Progenitor cell of endocrine pancreas (in vitro differentiated cells): Measurements from ENCODE around the gene ISLR2. TPM values are rescaled to one million over a fixed set of nuclear protein-coding genes. Genes with fewer than 3 reads are reported as not detected.

Experiments
- DNase-seq: peaks from one replicate; pipeline ENCODE4 v3.0.0; 2021; ENCODE audit warnings: low spot score; ENCODE audit not compliant: unreplicated experiment
- H3K27ac Mint-ChIP-seq: 2 replicates; pipeline ENCODE4 v1.8.0; 2021; ENCODE audit warnings: mild to moderate bottlenecking, moderate library complexity, mixed read lengths
- H3K27me3 Mint-ChIP-seq: 2 replicates; pipeline ENCODE4 v1.8.0; 2021; ENCODE audit warnings: mixed read lengths
- H3K36me3 Mint-ChIP-seq: 2 replicates; pipeline ENCODE4 v1.8.0; 2022; ENCODE audit warnings: mixed read lengths; ENCODE audit not compliant: insufficient read depth
- H3K4me1 Mint-ChIP-seq: 2 replicates; pipeline ENCODE4 v1.8.0; 2021; ENCODE audit warnings: low read depth, mixed read lengths
- H3K4me3 Mint-ChIP-seq: 2 replicates; pipeline ENCODE4 v1.8.0; 2021; ENCODE audit warnings: low read depth, mild to moderate bottlenecking, moderate library complexity, mixed read lengths
- H3K9me3 Mint-ChIP-seq: 2 replicates; pipeline ENCODE4 v1.8.0; 2021; ENCODE audit warnings: low read depth, mixed read lengths
- CTCF ChIP-seq: fragments of 200-600 bp; sonication (generic); IDR thresholded peaks from one replicate; pipeline ENCODE4 v1.5.0; 2021; ENCODE audit warnings: antibody characterized with exemption, mild to moderate bottlenecking; ENCODE audit not compliant: unreplicated experiment
- total RNA-seq: library from RNA; stranded (reverse); gene quantifications from 2 replicates; pipeline ENCODE4 v1.2.1, GENCODE V29; 2021

Gene ISLR2
- total RNA-seq, 1 donor from 2014 or later: 0.14 TPM

GRCh38 chr15:74127255-74127953 lies 3.0 kb upstream of the ISLR2 start:
- peak; percentile 95 for DNase-seq
- TF ChIP-seq CTCF: peak; percentile 99
- H3K36me3 Mint-ChIP-seq: no peaks in the 10 kb centered on the region
- H3K27me3 Mint-ChIP-seq: peaks cover 93% of the 10 kb centered on the region
- no peak overlapping the region for H3K27ac Mint-ChIP-seq
- no peak overlapping the region for H3K4me3 Mint-ChIP-seq
- H3K4me1 Mint-ChIP-seq: peaks cover 5% of the 10 kb centered on the region
- no peaks in the 10 kb centered on the region for H3K9me3 Mint-ChIP-seq

- peaks cover 93% of the 10 kb centered on the region for H3K27me3 Mint-ChIP-seq
- peaks cover 5% of the 10 kb centered on the region for H3K4me1 Mint-ChIP-seq
- TF ChIP-seq CTCF: no peak
- no peak overlapping the region for H3K27ac Mint-ChIP-seq
- H3K4me3 Mint-ChIP-seq: peak overlapping the region; percentile 57
- no peaks in the 10 kb centered on the region for H3K9me3 Mint-ChIP-seq
- no peak for DNase-seq
- H3K36me3 Mint-ChIP-seq: no peaks in the 10 kb centered on the region
These were observed 2.2 kb upstream of the ISLR2 start for GRCh38 chr15:74127954-74128784.

GRCh38 chr15:74128785-74129585 lies 1.4 kb upstream of the ISLR2 start:
- no peak overlapping the region for H3K27ac Mint-ChIP-seq
- H3K36me3 Mint-ChIP-seq: no peaks in the 10 kb centered on the region
- peaks cover 90% of the 10 kb centered on the region for H3K27me3 Mint-ChIP-seq
- H3K4me1 Mint-ChIP-seq: peaks cover 5% of the 10 kb centered on the region
- H3K9me3 Mint-ChIP-seq: no peaks in the 10 kb centered on the region
- H3K4me3 Mint-ChIP-seq: no peak overlapping the region
- TF ChIP-seq CTCF: no peak
- no peak for DNase-seq

- no peak for DNase-seq
- H3K9me3 Mint-ChIP-seq: no peaks in the 10 kb centered on the region
- H3K4me3 Mint-ChIP-seq: no peak overlapping the region
- H3K27me3 Mint-ChIP-seq: peaks cover 90% of the 10 kb centered on the region
- H3K36me3 Mint-ChIP-seq: no peaks in the 10 kb centered on the region
- H3K4me1 Mint-ChIP-seq: peaks cover 5% of the 10 kb centered on the region
- H3K27ac Mint-ChIP-seq: no peak overlapping the region
- TF ChIP-seq CTCF: no peak
These were observed 716 bp upstream of the ISLR2 start for GRCh38 chr15:74129586-74130154.
